ENCODE results near the gene WDR36.

WDR36 gene

GRCh38 chr5:111099058-111099778 is 7.1 kb downstream of the WDR36 start:
- TF ChIP-seq CTCF (conservative IDR thresholded peaks at IDR 0.05; ENCODE audit: low read depth, low read length) = no peak
- DNase-seq (ENCODE audit: low read depth) = no peak
- H3K4me3 ChIP-seq (ENCODE audit: low read length) = no peak overlapping the region

- no peak for TF ChIP-seq CTCF (conservative IDR thresholded peaks at IDR 0.05; ENCODE audit: low read depth, low read length)
- H3K4me3 ChIP-seq (ENCODE audit: low read length) = no peak overlapping the region
- DNase-seq (ENCODE audit: low read depth) = no peak
Observed at GRCh38 chr5:111106320-111106948, 14.3 kb downstream of the WDR36 start.

GRCh38 chr5:111107371-111107770 is 15.2 kb downstream of the WDR36 start:
- no peak overlapping the region for H3K4me3 ChIP-seq (ENCODE audit: low read length)
- no peak for TF ChIP-seq CTCF (conservative IDR thresholded peaks at IDR 0.05; ENCODE audit: low read depth, low read length)
- no peak for DNase-seq (ENCODE audit: low read depth)

- H3K4me3 ChIP-seq (ENCODE audit: low read length) = no peak overlapping the region
- DNase-seq (ENCODE audit: low read depth) = no peak
- no peak for TF ChIP-seq CTCF (conservative IDR thresholded peaks at IDR 0.05; ENCODE audit: low read depth, low read length)
Observed at GRCh38 chr5:111111956-111112355, 19.8 kb downstream of the WDR36 start.

GRCh38 chr5:111113678-111114077 is 21.5 kb downstream of the WDR36 start:
- no peak for DNase-seq (ENCODE audit: low read depth)
- no peak overlapping the region for H3K4me3 ChIP-seq (ENCODE audit: low read length)
- no peak for TF ChIP-seq CTCF (conservative IDR thresholded peaks at IDR 0.05; ENCODE audit: low read depth, low read length)

- no peak for DNase-seq (ENCODE audit: low read depth)
- no peak for TF ChIP-seq CTCF (conservative IDR thresholded peaks at IDR 0.05; ENCODE audit: low read depth, low read length)
- H3K4me3 ChIP-seq (ENCODE audit: low read length) = no peak overlapping the region
Observed at GRCh38 chr5:111115229-111115628, 23.1 kb downstream of the WDR36 start.

- TF ChIP-seq CTCF (conservative IDR thresholded peaks at IDR 0.05; ENCODE audit: low read depth, low read length) = no peak
- no peak for DNase-seq (ENCODE audit: low read depth)
Observed at GRCh38 chr5:111116550-111116949, 24.4 kb downstream of the WDR36 start.

More at GRCh38 chr5:111116550-111116949, 24.4 kb downstream of the WDR36 start:
- H3K4me3 ChIP-seq (ENCODE audit: low read length) = no peak overlapping the region

Data from retinal pigment epithelial cell (primary cell).